ENCODE results near the gene LSG1. TPM values are rescaled to one million over a fixed set of nuclear protein-coding genes. Genes with fewer than 3 reads are reported as not detected.

The LSG1 gene
- total RNA-seq, 4 donors from 2014 or later = 42.9 to 120 (median 81.9) TPM

GRCh38 chr3:194690501-194691372 lies 18.7 kb upstream of the LSG1 start:
- Histone ChIP-seq H3K27me3 (no peaks in the 10 kb centered on the region), H3K27ac (peak overlapping the region in 2 of 4 donors; percentile 49 to 68), H3K9me3 (no peaks in the 10 kb centered on the region), H3K4me1 (peaks cover 0 to 30% (median 18%) of the 10 kb centered on the region in 4 donors), H3K36me3 (no peaks in the 10 kb centered on the region), H3K4me3 (no peak overlapping the region)
- TF ChIP-seq CTCF (IDR thresholded peaks at IDR 0.05) = no peak
- TF ChIP-seq POLR2A (IDR thresholded peaks at IDR 0.05) = no peak
- no peak for DNase-seq

GRCh38 chr3:194689493-194689944 lies 17.5 kb upstream of the LSG1 start:
- TF ChIP-seq POLR2A (IDR thresholded peaks at IDR 0.05) (no peak), CTCF (IDR thresholded peaks at IDR 0.05) (no peak)
- no peak overlapping the region for H3K4me3 ChIP-seq
- H3K4me1 ChIP-seq = peaks cover 0 to 40% (median 18%) of the 10 kb centered on the region in 4 donors
- no peaks in the 10 kb centered on the region for H3K36me3 ChIP-seq
- peak in 2 of 3 donors; percentile 50 to 56 for DNase-seq
- H3K27me3 ChIP-seq = no peaks in the 10 kb centered on the region
- H3K27ac ChIP-seq = peak overlapping the region in 3 of 4 donors; percentile 55 to 97 (median 59)
- H3K9me3 ChIP-seq = no peaks in the 10 kb centered on the region

- Histone ChIP-seq H3K27ac (peak overlapping the region in 3 of 4 donors; percentile 55 to 97 (median 59)), H3K27me3 (no peaks in the 10 kb centered on the region), H3K4me1 (peaks cover 0 to 40% (median 18%) of the 10 kb centered on the region in 4 donors), H3K4me3 (no peak overlapping the region), H3K36me3 (no peaks in the 10 kb centered on the region), H3K9me3 (no peaks in the 10 kb centered on the region)
- no peak for TF ChIP-seq CTCF (IDR thresholded peaks at IDR 0.05)
- TF ChIP-seq POLR2A (IDR thresholded peaks at IDR 0.05) = no peak
- no peak for DNase-seq
Measured at GRCh38 chr3:194688946-194689345, 17.0 kb upstream of the LSG1 start.

DNA sequence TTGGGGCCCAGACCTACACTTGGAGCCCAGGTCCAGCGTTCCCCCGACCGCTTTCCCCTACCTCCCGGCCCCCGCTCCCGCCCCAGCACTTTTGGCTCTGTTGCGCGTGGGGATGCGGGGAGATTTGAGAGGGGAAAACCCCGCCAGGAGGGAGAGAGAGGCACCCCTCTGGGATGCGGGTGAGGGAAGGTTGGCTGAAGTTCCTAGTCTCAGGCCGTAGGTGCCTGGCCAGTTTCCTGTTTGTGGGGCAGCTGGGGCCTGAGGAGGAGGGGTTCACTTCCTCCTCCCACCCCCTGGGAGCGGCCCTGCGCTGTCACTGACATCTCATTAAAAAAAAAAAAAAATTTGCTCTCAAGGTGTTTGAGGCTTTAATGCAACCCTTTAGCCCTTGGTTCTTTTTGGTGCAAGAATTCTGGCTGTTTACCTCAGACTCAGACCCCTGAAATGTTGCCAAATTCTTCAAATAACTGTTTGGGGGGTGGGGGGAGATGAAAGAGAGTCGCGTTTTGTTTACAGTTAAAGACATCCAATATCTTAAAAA lies 16.3 kb upstream of the LSG1 start:
- H3K36me3 ChIP-seq = no peaks in the 10 kb centered on the region
- TF ChIP-seq CTCF (IDR thresholded peaks at IDR 0.05) (no peak), POLR2A (IDR thresholded peaks at IDR 0.05) (no peak)
- DNase-seq = peak in 2 of 3 donors; percentile 80 to 86
- H3K9me3 ChIP-seq = no peaks in the 10 kb centered on the region
- H3K27ac ChIP-seq = peak overlapping the region; percentile 72 to 97 (median 86)
- peak overlapping the region; percentile 62 to 86 (median 75) for H3K4me3 ChIP-seq
- no peaks in the 10 kb centered on the region for H3K27me3 ChIP-seq
- peaks cover 0 to 40% (median 18%) of the 10 kb centered on the region in 4 donors for H3K4me1 ChIP-seq

DNA sequence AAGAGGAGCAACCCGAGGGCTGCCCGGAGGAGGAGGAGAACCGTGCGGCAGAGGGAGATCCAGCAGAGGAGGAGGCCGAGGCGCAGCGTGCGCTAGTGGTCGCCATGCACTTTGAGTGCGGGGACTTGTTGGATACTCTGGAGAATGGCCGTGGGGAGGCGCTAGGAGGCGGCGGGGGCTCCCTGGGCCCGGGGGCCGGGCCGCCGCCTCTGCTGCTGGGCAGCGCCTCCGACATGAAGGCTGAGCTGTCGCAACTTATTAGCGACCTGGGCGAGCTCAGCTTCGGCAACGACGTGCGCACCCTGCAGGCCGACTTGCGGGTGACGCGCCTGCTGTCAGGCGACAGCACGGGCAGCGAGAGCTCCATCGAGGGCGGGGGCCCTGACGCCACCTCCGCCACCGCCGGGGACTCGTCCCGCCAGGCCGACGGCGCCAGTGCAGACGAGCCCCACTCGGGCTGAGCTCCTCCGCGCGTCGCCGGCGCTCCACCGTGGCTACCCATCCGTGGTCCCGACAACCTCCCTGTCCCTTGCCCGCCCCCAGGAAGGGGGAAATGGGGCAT lies 15.7 kb upstream of the LSG1 start:
- TF ChIP-seq CTCF (IDR thresholded peaks at IDR 0.05) (peak in 5 of 6 experiments; percentile 17 to 55 (median 52)), POLR2A (IDR thresholded peaks at IDR 0.05) (no peak)
- Histone ChIP-seq H3K4me3 (peak overlapping the region; percentile 62 to 86 (median 75)), H3K36me3 (no peaks in the 10 kb centered on the region), H3K4me1 (peaks cover 0 to 45% (median 19%) of the 10 kb centered on the region in 4 donors), H3K9me3 (no peaks in the 10 kb centered on the region), H3K27ac (peak overlapping the region; percentile 72 to 97 (median 86)), H3K27me3 (no peaks in the 10 kb centered on the region)
- DNase-seq = peak; percentile 78 to 94 (median 86)
